DND-41 (cell line): ENCODE results near the gene PTPN23.

Source experiments
- ATAC-seq: fragments of 200-7000 bp; cut with Tn5 transposase; 3 replicates; pipeline ENCODE4 v1.9.1; 2021; ENCODE audit warnings: low read depth; ENCODE audit not compliant: insufficient read depth
- DNase-seq: peaks from one replicate; pipeline ENCODE4 v3.0.0-alpha.2; 2020
- H2AFZ ChIP-seq: 2 replicates; pipeline ENCODE4 v1.6.0; 2012; ENCODE audit warnings: low read depth, low read length
- H3K27ac ChIP-seq: 2 replicates; pipeline ENCODE4 v1.5.1; 2012; ENCODE audit warnings: low read length, inconsistent platforms
- H3K27me3 ChIP-seq: fragments of 200-600 bp; sonication (generic); 2 replicates; pipeline ENCODE4 v1.6.0; 2012; ENCODE audit warnings: low read length, mild to moderate bottlenecking, inconsistent platforms; ENCODE audit not compliant: insufficient read depth, poor library complexity
- H3K36me3 ChIP-seq: 2 replicates; pipeline ENCODE4 v1.5.1; 2012; ENCODE audit warnings: low read length, inconsistent platforms; ENCODE audit not compliant: insufficient read depth
- H3K4me1 ChIP-seq: 2 replicates; pipeline ENCODE4 v1.5.1; 2012; ENCODE audit warnings: mild to moderate bottlenecking, low read length; ENCODE audit not compliant: insufficient read depth
- H3K4me2 ChIP-seq: 2 replicates; pipeline ENCODE4 v1.6.0; 2012; ENCODE audit warnings: mild to moderate bottlenecking, moderate library complexity, low read length, inconsistent platforms; ENCODE audit not compliant: insufficient read depth
- H3K4me3 ChIP-seq, 2 experiments: fragments of 200-600 bp in 1 of 2; shearing (Covaris generic) in 1 of 2; 2 replicates each; pipeline ENCODE4 v1.5.1; 2012 to 2016; ENCODE audit warnings: inconsistent platforms in 2 of 2, low read length in 2 of 2, mild to moderate bottlenecking in 2 of 2, low read depth in 1 of 2, moderate library complexity in 1 of 2
- H3K79me2 ChIP-seq: 2 replicates; pipeline ENCODE4 v1.6.0; 2012; ENCODE audit warnings: low read length, inconsistent platforms; ENCODE audit not compliant: insufficient read depth
- H3K9ac ChIP-seq: 2 replicates; pipeline ENCODE4 v1.6.0; 2012; ENCODE audit warnings: low read depth, mild to moderate bottlenecking, inconsistent platforms, low read length, moderate library complexity
- H3K9me3 ChIP-seq: 2 replicates; pipeline ENCODE4 v1.5.1; 2012; ENCODE audit warnings: low read length, moderate library complexity, mild to moderate bottlenecking, inconsistent platforms; ENCODE audit not compliant: insufficient read depth, severe bottlenecking
- H4K20me1 ChIP-seq: 2 replicates; pipeline ENCODE4 v1.6.0; 2012; ENCODE audit warnings: low read length; ENCODE audit not compliant: insufficient read depth
- CTCF ChIP-seq: IDR thresholded peaks from 2 replicates; pipeline ENCODE4 v1.5.1; 2012; ENCODE audit warnings: borderline replicate concordance, low read length, moderate library complexity, mild to moderate bottlenecking; ENCODE audit not compliant: poor library complexity, severe bottlenecking; ENCODE audit errors: extremely low read depth
- EZH2 ChIP-seq: IDR thresholded peaks from 3 replicates; pipeline ENCODE4 v1.6.1; 2012; ENCODE audit warnings: borderline replicate concordance, low read depth, mild to moderate bottlenecking, moderate library complexity, low read length, inconsistent platforms; ENCODE audit not compliant: severe bottlenecking

PTPN23 gene

GRCh38 chr3:47410801-47411646 lies 30.2 kb downstream of the PTPN23 start:
- H3K9me3 ChIP-seq: no peaks in the 10 kb centered on the region
- H3K79me2 ChIP-seq: no peaks in the 10 kb centered on the region
- no peak overlapping the region for H3K9ac ChIP-seq
- H3K4me3 ChIP-seq: no peak overlapping the region
- peaks cover 41% of the 10 kb centered on the region for H4K20me1 ChIP-seq
- no peak overlapping the region for H3K4me2 ChIP-seq
- H3K27ac ChIP-seq: no peak overlapping the region
- H3K27me3 ChIP-seq: no peaks in the 10 kb centered on the region
- peaks cover 94% of the 10 kb centered on the region for H3K36me3 ChIP-seq
- H3K4me1 ChIP-seq: no peaks in the 10 kb centered on the region
- TF ChIP-seq EZH2: no peak
- no peak for TF ChIP-seq CTCF
- no peak for ATAC-seq
- no peak for DNase-seq
- H2AFZ ChIP-seq: no peak overlapping the region

DNA sequence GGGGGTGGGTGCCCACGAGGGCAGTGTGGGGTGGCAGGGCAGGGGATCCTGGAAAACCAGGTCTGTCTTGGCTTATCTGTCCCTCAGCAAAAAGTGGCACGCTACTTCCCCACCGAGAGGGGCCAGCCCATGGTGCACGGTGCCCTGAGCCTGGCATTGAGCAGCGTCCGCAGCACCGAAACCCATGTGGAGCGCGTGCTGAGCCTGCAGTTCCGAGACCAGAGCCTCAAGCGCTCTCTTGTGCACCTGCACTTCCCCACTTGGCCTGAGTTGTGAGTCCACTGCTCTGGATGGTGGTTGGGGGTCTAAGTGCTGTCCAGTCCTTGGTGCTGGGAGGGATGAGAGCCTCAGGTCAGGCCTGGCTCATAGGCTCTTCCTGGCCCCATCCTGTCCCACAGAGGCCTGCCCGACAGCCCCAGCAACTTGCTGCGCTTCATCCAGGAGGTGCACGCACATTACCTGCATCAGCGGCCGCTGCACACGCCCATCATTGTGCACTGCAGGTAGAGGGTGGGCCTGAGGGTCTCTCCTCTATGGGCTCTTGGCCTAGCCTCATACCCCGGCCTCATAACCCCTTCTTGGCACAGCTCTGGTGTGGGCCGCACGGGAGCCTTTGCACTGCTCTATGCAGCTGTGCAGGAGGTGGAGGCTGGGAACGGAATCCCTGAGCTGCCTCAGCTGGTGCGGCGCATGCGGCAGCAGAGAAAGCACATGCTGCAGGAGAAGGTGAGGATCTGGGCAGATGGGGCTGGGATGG lies 31.1 kb downstream of the PTPN23 start:
- H3K27me3 ChIP-seq: no peaks in the 10 kb centered on the region
- peaks cover 37% of the 10 kb centered on the region for H4K20me1 ChIP-seq
- TF ChIP-seq CTCF: no peak
- TF ChIP-seq EZH2: no peak
- H3K36me3 ChIP-seq: peaks cover 92% of the 10 kb centered on the region
- no peak overlapping the region for H3K9ac ChIP-seq
- H3K79me2 ChIP-seq: no peaks in the 10 kb centered on the region
- H3K4me1 ChIP-seq: no peaks in the 10 kb centered on the region
- no peak overlapping the region for H3K4me3 ChIP-seq
- no peak overlapping the region for H3K27ac ChIP-seq
- H2AFZ ChIP-seq: no peak overlapping the region
- H3K4me2 ChIP-seq: no peak overlapping the region
- H3K9me3 ChIP-seq: no peaks in the 10 kb centered on the region
- DNase-seq (no peak), ATAC-seq (no peak)

- Histone ChIP-seq H3K9ac (no peak overlapping the region), H3K27ac (no peak overlapping the region), H2AFZ (no peak overlapping the region), H3K27me3 (no peaks in the 10 kb centered on the region), H4K20me1 (peaks cover 32% of the 10 kb centered on the region), H3K4me3 (no peak overlapping the region), H3K9me3 (no peaks in the 10 kb centered on the region), H3K79me2 (no peaks in the 10 kb centered on the region), H3K4me2 (no peak overlapping the region), H3K4me1 (no peaks in the 10 kb centered on the region), H3K36me3 (peaks cover 92% of the 10 kb centered on the region)
- no peak for ATAC-seq
- TF ChIP-seq EZH2 (no peak), CTCF (no peak)
- DNase-seq: no peak
Observed at GRCh38 chr3:47412453-47412756, 31.6 kb downstream of the PTPN23 start.
